MG63 (cell line): ENCODE results near the gene NELFE. TPM values are rescaled to one million over a fixed set of nuclear protein-coding genes. Genes with fewer than 3 reads are reported as not detected.
A peak's percentile ranks its signal among the peaks of the same experiment; 100 is the strongest.
"Not testable (repeated sequence)": the region's sequence is repeated elsewhere in the genome, so short reads cannot be mapped to it uniquely, and the experiment has no call there.

Source experiments
- DNase-seq: peaks from one replicate; pipeline ENCODE4 v3.0.0-alpha.2; 2020
- H3K27me3 ChIP-seq: fragments of 250-450 bp; sonication (Bioruptor Pico); 2 replicates; pipeline ENCODE4 v1.5.1; 2020; ENCODE audit warnings: mild to moderate bottlenecking, moderate library complexity
- H3K36me3 ChIP-seq: fragments of 250-450 bp; sonication (Bioruptor Pico); 2 replicates; pipeline ENCODE4 v1.5.1; 2020; ENCODE audit warnings: mild to moderate bottlenecking, moderate library complexity
- H3K4me3 ChIP-seq: fragments of 250-450 bp; sonication (Bioruptor Pico); 2 replicates; pipeline ENCODE4 v1.5.1; 2020; ENCODE audit warnings: mild to moderate bottlenecking, moderate library complexity
- H3K9me3 ChIP-seq: fragments of 250-450 bp; sonication (Bioruptor Pico); 2 replicates; pipeline ENCODE4 v1.5.1; 2020; ENCODE audit warnings: mild to moderate bottlenecking, moderate library complexity
- total RNA-seq: library from RNA; depleted of rRNA; stranded (reverse); fragments of >200 nt; shearing (Covaris generic); gene quantifications from 2 replicates; pipeline ENCODE4 v1.2.3, GENCODE V29; 2014; ENCODE audit warnings: low replicate concordance

The NELFE gene
- total RNA-seq, 1 experiment from 2014 or later, result 131 TPM

GRCh38 chr6:31945154-31945506, 13.6 kb downstream of the NELFE start:
- no peaks in the 10 kb centered on the region for H3K9me3 ChIP-seq
- H3K27me3 ChIP-seq, result no peaks in the 10 kb centered on the region
- no peaks in the 10 kb centered on the region for H3K36me3 ChIP-seq
- peak overlapping the region; percentile 38; the same call in 1 of the 2 replicates for H3K4me3 ChIP-seq
- no peak for DNase-seq

GRCh38 chr6:31943742-31944141, 15.0 kb downstream of the NELFE start:
- no peaks in the 10 kb centered on the region for H3K27me3 ChIP-seq
- no peaks in the 10 kb centered on the region for H3K9me3 ChIP-seq
- no peaks in the 10 kb centered on the region for H3K36me3 ChIP-seq
- no peak for DNase-seq
- no peak overlapping the region for H3K4me3 ChIP-seq

- Histone ChIP-seq H3K9me3 (no peaks in the 10 kb centered on the region), H3K36me3 (no peaks in the 10 kb centered on the region), H3K4me3 (no peak overlapping the region), H3K27me3 (no peaks in the 10 kb centered on the region)
- no peak for DNase-seq
These were observed 18.5 kb downstream of the NELFE start for GRCh38 chr6:31940256-31940664.

GRCh38 chr6:31935823-31936222, 22.9 kb downstream of the NELFE start:
- Histone ChIP-seq H3K36me3 (no peaks in the 10 kb centered on the region), H3K27me3 (no peaks in the 10 kb centered on the region), H3K9me3 (no peaks in the 10 kb centered on the region), H3K4me3 (no peak overlapping the region)
- no peak for DNase-seq

- Histone ChIP-seq H3K27me3 (no peaks in the 10 kb centered on the region), H3K9me3 (no peaks in the 10 kb centered on the region), H3K4me3 (no peak overlapping the region), H3K36me3 (no peaks in the 10 kb centered on the region)
- no peak for DNase-seq
These were observed 23.8 kb downstream of the NELFE start for GRCh38 chr6:31935021-31935420.

- H3K9me3 ChIP-seq, result no peaks in the 10 kb centered on the region
- no peaks in the 10 kb centered on the region for H3K27me3 ChIP-seq
- no peak for DNase-seq
- H3K4me3 ChIP-seq, result no peak overlapping the region
- no peaks in the 10 kb centered on the region for H3K36me3 ChIP-seq
These were observed 25.2 kb downstream of the NELFE start for GRCh38 chr6:31933537-31933936.

- not testable (repeated sequence) for H3K36me3 ChIP-seq, DNase-seq, H3K4me3 ChIP-seq, H3K27me3 ChIP-seq, H3K9me3 ChIP-seq
These were observed 26.6 kb downstream of the NELFE start for GRCh38 chr6:31932137-31932536.

- Histone ChIP-seq H3K9me3 (no peaks in the 10 kb centered on the region), H3K36me3 (no peaks in the 10 kb centered on the region), H3K4me3 (no peak overlapping the region), H3K27me3 (no peaks in the 10 kb centered on the region)
- no peak for DNase-seq
These were observed 27.8 kb downstream of the NELFE start for GRCh38 chr6:31930962-31931361.

GRCh38 chr6:31928672-31928939, 30.2 kb downstream of the NELFE start:
- DNase-seq, result no peak
- Histone ChIP-seq H3K9me3 (no peaks in the 10 kb centered on the region), H3K4me3 (no peak overlapping the region), H3K27me3 (no peaks in the 10 kb centered on the region), H3K36me3 (no peaks in the 10 kb centered on the region)

GRCh38 chr6:31927863-31928671, 30.7 kb downstream of the NELFE start:
- Histone ChIP-seq H3K9me3 (no peaks in the 10 kb centered on the region), H3K36me3 (no peaks in the 10 kb centered on the region), H3K4me3 (no peak overlapping the region), H3K27me3 (no peaks in the 10 kb centered on the region)
- no peak for DNase-seq

GRCh38 chr6:31927242-31927862, 31.4 kb downstream of the NELFE start, which contains the start of gene C2:
Gene C2 (plus strand): TSS chr6:31927717. CDS start chr6:31927753, 36 bp downstream.
- H3K36me3 ChIP-seq, result no peaks in the 10 kb centered on the region
- no peaks in the 10 kb centered on the region for H3K27me3 ChIP-seq
- no peak within 1 kb of the TSS for H3K4me3 ChIP-seq
- H3K9me3 ChIP-seq, result no peaks in the 10 kb centered on the region
- DNase-seq, result no peak

- H3K27me3 ChIP-seq, result no peaks in the 10 kb centered on the region
- H3K36me3 ChIP-seq, result no peaks in the 10 kb centered on the region
- no peaks in the 10 kb centered on the region for H3K9me3 ChIP-seq
- H3K4me3 ChIP-seq, result no peak overlapping the region
- DNase-seq, result no peak
These were observed 35.8 kb downstream of the NELFE start for GRCh38 chr6:31922942-31923341.

GRCh38 chr6:31920811-31921210, 38.0 kb downstream of the NELFE start:
- DNase-seq, result no peak
- no peaks in the 10 kb centered on the region for H3K36me3 ChIP-seq
- H3K9me3 ChIP-seq, result no peaks in the 10 kb centered on the region
- no peak overlapping the region for H3K4me3 ChIP-seq
- H3K27me3 ChIP-seq, result no peaks in the 10 kb centered on the region

- Histone ChIP-seq H3K4me3 (no peak overlapping the region), H3K27me3 (no peaks in the 10 kb centered on the region), H3K9me3 (no peaks in the 10 kb centered on the region), H3K36me3 (no peaks in the 10 kb centered on the region)
- no peak for DNase-seq
These were observed 39.0 kb downstream of the NELFE start for GRCh38 chr6:31919624-31920303.

GRCh38 chr6:31918069-31918720, 40.6 kb downstream of the NELFE start:
- no peak for DNase-seq
- H3K36me3 ChIP-seq, result no peaks in the 10 kb centered on the region
- no peaks in the 10 kb centered on the region for H3K9me3 ChIP-seq
- H3K4me3 ChIP-seq, result no peak overlapping the region
- no peaks in the 10 kb centered on the region for H3K27me3 ChIP-seq

GRCh38 chr6:31915756-31916155, 43.0 kb downstream of the NELFE start:
- no peak for DNase-seq
- Histone ChIP-seq H3K9me3 (no peaks in the 10 kb centered on the region), H3K36me3 (no peaks in the 10 kb centered on the region), H3K27me3 (no peaks in the 10 kb centered on the region), H3K4me3 (no peak overlapping the region)

- H3K27me3 ChIP-seq, result no peaks in the 10 kb centered on the region
- H3K4me3 ChIP-seq, result no peak overlapping the region
- H3K9me3 ChIP-seq, result no peaks in the 10 kb centered on the region
- no peaks in the 10 kb centered on the region for H3K36me3 ChIP-seq
- no peak for DNase-seq
These were observed 43.4 kb downstream of the NELFE start for GRCh38 chr6:31915351-31915750.
